GM18502 (cell line): Measurements from ENCODE around the gene CNGB1.
"Not testable (repeated sequence)": the region's sequence is repeated elsewhere in the genome, so short reads cannot be mapped to it uniquely, and the experiment has no call there.

ENCODE experiments used
- ATAC-seq: cut with Tn5 transposase; IDR thresholded peaks from one replicate; pipeline ENCODE4 v1.9.1; 2021; ENCODE audit warnings: mild to moderate bottlenecking; ENCODE audit not compliant: unreplicated experiment, poor library complexity

The CNGB1 gene

DNA sequence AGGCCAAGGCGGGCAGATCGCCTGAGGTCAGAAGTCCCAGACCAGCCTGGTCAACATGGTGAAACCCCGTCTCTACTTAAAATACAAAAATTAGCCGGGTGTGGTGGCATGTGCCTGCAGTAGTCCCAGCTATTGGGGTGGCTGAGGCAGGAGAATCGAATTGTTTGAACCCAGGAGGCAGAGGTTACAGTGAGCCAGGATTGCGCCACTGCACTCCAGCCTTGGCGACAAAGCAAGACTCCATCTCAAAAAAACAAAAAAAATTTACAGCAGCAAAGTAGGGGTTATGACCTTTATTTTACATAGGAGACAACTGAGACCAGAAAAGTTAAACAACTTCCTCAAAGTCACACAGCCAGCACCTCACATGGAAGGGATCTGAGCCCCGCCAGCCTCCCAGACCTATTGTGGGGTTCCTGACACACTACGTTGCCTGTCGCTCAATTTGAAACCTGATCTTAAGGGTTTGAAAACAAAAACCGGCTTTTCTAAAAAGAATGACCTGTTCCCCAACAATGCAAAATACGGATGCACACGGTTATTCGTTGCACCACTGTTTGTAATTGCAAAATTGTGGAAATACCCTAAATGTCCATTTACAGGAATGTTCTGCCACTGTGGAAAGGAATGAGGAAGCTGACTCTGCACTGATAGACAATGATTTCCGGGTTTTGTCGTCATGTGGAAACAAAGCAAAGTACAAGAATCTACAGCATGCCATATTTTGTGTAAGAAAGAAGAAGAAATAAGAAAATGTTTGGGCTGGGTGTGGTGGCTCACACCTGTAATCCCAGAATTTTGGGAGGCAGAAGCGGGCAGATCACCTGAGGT, 77.2 kb downstream of the CNGB1 start:
- ATAC-seq = no peak

DNA sequence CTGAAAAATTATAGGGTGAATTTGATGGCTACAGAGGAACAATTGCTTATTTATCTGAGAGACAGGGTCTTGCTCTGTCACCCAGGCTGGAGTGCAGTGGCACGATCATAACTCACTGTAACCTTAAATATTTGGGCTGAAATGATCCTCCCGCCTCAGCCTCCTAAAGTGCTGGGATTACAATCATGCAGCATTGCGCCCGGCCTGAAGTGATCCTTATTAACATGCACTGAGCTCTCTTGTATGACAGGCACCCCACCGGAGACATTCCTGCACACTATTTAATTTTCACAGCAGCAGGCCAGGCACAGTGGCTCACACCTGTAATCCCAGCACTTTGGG, 77.7 kb downstream of the CNGB1 start:
- no peak for ATAC-seq

DNA sequence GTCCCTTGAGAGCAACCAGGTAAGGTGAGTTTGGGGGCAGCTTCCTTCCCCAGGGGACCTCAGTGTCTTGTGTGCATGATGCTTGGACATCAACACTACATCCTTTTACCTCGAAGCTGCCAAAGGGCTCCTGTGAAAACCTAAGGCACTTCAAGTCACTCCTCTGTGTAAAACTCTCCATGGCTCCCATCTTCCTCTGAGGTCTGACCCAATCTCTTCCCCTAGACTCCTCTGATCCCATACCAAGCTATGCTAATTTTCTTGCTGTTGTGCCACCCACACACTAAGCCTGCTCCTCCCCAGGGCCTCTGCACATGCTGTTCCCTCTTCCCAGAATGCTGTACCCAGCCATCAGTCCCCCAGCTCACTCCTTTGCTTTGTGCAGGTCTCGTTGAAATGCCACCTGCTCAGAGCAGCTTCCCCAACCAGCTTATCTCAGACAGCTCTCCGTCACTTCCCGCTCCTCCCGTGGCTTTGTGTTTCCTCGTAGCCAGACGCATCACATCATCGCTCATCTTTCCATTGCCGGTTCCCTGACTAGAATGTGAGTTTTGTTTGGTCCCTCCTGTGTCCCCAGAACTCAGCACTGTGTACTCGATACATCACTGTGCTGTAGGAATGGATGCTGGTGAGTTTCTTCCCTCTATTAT, 78.4 kb downstream of the CNGB1 start:
- ATAC-seq = no peak

DNA sequence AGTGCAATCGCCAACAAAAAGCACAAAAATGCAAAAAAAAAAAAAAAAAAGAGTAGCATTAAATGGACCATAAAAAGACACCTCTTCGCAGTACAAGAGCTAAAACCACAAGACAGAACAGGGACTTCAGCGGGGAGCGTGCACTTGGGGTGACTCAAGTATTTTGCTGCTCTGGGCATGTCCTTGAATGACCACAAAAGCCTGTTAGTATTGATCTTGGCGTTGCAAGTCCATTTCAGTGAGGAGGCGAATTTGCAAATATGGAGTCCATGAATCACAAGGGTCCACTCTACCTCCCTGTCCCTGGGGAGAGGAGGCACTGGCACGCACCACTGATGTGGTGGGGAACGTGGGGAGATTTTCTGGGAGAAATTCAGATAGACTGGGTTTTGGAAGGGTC, 78.9 kb downstream of the CNGB1 start:
- ATAC-seq = no peak

DNA sequence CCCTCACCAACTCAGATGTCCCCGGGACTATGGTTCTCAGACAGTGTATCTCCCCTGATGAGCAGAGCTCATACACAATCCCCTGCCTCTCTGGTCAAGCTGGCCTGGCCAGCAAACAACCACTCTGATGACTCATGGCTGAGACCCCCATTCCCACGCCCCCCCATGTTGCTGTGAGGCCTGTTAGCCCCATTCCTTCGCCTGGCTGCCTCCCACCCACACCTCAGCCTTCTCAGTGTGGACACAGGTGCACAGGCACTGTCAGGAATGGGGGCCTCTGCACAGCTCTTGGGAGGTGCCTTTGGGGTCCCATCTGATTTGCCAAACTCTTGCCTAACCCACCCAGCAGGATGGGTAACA, 80.2 kb downstream of the CNGB1 start:
- ATAC-seq = no peak

DNA sequence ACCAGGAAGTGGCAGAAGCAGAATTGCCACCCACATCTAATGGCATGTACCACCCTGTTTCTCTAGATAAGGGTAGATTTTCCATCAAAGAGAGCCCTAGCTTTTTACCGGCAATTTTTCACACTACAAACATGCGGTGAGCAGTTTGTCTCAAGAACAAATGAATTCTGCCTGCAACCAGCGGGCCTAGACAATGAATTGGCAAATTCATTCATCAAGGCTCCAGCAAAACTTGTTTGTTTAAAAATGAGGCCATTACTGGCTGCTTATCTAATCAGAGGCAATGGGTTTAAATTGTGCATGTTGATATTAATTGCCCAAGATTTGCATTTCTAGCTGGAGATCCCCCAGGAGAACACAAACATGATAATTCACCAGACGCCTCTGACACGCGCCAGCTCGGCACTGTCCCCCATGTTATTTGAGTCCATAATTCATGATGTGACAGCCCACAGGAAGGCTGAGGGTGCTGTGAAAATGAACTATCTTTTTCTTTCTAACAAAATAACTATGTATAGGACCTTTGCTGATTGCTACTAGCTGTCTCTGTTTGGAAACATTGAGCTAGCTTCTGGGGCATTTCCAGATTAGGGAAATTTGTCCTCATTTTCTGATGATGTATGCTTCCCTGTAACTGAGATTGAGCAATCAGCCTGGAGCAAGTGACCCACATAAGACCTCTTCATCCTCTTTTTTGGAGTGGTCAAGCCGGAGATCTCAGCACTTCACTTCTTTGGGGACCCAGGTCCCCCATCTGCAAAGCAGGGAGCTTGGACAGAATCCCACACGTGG, 80.8 kb downstream of the CNGB1 start:
- no peak for ATAC-seq

DNA sequence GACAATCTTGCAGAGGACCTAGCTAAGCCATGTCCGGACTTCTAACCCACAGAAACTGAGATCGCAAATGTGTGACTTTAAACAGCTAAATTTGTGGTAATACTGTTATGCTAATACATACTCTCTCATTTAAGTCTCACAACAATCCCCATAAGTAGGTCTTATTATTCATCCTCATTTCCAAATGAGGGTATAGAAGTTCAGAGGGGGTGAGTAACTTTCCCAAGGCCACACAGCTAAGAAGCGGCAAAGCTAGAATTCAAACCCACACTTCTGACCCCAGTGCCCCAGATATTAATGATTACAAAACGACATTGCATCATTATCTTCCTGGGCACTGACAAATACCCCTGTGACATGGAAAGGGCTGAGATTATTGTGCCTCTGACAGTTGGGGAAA, 81.4 kb downstream of the CNGB1 start:
- ATAC-seq = no peak

DNA sequence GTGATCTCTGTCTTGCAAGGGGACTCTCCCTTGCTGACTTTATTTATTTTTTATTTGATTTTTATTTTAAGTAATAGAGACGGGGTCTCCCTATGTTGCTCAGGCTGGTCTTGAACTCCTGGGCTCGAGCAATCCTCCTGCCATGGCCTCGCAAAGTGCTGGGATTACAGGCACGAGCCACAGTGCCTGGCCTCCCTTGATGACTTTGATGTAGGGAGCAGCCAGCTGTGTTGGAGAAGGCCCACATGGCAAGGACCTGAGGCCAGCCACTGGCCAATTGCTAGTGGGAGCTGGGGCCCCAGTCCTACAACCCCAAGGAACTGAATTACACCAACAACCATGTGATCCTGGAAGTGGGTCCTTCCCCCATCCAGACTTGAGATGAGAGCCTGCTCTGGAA, 81.8 kb downstream of the CNGB1 start:
- ATAC-seq = no peak

DNA sequence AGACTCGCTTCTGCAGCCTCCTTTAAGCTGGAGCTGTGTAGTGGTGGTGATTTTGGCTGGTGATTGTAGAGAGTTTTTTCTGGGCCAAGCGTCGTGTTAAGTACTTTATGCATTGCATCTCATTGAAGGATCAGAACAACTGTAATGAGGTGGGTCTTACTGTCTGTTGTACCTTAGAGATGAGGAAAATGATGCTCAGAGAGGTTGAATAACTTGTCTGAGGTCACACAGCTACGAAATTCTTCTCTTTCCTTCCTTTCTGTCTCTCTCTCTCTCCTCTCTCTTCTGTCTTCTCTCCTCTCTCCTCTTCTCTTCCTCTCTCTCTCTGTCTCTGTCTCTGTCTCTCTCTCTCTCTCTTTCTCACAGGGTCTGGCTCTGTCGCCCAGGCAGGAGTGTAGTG, 82.8 kb downstream of the CNGB1 start:
- ATAC-seq = no peak

DNA sequence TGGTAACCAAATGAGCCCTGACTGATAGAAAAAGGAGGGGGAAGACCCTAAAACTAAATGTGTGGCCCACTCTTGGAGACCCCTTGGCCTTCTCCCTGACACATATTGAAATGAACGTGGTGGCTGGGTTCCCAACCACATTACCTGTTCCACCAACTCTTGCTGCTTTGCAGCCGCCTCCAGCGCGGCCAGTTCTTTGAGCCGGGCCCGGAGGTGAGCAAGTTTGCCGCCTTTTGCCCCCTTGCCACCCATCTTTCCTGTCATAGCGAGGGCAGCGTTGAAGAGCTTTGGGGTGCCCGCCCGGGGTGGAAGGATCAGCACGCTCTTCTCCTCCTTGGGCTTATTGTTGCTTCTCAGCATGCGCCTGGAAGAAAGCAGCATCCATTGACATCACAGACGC, 83.2 kb downstream of the CNGB1 start:
- no peak for ATAC-seq

DNA sequence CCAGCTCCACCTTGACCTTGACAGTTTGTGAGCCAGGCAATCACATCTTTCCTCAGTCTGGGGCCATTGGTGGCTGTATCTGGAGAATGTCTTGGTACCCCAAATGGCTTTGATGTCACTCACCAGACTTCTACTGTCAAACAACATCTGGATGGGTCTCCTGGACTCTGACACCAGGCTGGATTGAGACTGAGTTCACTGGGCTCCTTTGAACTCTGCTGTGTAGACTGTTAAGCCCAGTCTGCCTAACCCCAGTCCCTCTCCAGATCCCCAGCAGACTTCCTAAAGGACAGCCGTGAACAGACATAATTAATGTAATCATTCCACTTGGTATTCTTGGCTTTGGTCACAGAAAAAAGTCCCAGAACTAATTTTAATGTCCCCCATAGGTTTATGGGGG, 84.5 kb downstream of the CNGB1 start:
- no peak for ATAC-seq

DNA sequence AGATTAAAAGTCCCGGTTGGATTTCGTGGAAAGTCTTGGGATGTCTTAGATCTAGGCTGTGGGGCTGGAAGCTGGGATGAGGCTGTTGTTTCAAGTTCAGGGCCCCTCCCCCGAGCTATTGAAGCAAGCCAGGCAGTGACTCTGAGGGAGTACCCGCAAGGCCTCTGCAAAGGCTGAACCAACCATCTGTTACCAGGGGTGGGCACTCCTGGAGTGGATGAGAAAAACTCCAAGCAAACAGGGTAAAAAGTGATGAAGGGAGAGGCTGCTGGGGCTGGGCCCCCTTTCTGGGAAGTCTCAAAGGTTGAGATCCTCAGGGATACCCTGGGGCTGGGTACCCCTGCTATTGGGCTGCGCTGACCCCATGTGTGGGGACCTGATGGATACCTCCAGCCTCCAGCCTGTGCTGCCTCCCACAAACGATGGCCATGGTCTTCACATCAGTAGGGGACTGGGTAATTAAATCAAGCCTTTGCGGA, 86.2 kb downstream of the CNGB1 start:
- no peak for ATAC-seq

DNA sequence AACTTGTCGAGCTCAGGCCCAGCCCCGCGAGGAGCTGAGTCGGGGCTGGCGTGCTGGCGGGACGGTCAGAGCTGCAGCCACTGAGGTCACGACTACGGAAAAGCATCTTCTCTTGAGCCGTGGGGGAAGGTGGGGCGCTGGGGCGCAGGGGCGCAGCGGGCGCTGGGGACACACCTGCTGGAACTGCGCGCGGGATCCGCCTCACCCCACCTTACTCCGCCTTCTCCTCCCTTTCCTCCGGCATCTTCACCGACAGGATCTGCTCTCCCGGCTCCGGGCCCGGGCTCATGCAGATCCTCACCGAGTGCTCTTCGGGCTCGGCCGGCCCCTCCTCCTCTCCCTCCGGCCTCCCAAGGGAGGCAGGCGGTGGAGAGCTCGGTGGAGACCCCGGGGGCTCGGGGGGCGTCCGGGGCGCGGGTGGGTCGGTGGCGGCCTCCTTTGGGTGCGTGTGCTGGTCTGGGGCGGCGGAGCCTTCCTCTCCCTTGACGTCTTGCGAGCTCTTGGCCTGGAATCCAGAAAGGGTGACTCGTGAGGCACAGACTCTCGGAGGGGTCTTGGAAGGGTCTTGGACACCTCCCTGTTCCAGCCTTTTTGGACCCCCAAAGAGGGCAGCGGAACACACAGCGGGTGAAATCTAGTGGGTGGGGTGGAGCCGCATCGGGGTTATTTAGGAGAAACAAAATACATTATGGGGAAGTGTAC, 86.8 kb downstream of the CNGB1 start:
- ATAC-seq = no peak

DNA sequence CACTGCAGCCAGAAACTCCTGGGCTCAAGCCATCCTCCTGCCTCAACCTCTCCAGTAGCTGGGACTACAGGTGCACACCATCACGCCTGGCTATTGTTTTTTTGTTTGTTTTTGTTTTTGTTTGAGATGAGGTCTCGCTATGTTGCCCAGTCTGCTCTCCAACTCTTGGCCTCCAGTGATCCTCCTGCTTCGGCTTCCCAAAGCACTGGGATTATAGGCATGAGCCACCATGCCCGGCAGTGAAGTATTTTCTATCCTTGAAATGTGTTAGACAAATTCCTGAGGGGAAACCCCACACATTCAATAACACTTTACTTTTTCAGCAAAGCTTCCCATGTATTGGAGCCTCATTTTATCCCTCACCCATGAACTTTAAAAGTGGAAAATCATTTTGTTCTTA, 87.4 kb downstream of the CNGB1 start:
- ATAC-seq = no peak

DNA sequence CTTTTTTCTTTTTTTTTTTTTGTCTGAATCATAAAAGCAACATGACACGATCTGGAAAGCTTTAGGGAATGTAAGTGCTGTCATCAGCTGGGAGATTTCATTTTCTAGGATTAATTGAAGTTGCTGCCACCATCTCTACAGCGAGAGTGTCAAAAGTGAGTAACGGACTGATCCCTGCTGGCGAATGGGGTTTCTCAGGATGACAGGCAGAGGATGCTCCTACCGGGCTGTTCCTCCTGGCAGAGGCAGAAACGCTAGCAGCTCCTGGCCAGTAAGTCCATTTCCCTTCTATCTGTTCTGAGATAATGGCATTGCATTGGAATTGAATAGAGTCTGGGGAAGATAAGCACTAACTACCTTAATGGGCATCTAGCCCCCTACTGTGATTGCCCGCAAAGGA, 88.1 kb downstream of the CNGB1 start:
- no peak for ATAC-seq

DNA sequence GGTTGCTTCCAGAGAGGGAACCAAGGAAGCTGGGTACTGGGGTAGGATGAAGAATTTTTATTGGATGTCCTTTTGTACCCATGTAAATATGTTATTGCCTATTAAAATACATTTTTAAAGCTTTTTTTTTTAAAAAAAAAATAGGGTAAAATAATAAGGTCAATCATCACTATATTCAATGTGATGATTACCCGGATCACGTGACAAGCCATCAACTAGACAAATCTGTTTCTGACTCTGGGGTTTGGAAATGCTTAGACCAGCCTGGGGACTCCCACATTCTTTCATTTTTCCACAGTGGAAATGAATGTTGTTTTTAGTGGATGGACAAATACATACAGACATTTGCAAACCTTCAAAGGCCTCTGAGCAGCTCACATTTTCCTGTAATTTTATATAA, 88.7 kb downstream of the CNGB1 start:
- ATAC-seq = no peak

DNA sequence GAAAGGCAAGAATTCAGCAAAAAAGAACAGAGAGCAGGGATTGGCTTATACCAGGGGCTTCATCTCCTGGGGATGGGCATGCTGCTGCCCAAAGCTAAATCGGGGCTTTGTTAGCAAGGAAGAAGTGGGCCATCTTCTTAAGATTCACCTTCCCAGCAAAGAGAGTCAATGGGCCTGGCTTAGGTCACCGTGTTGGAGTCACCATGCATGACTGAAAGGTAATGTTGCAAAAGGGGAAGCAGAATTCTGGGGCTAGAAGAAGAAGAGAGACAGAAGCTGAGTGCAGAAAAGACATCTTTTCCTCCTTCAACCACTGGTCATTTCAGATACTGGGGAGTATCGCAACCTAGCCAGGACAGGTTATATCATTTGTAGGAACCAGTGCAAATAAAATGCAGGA, 92.3 kb downstream of the CNGB1 start:
- ATAC-seq = no peak

DNA sequence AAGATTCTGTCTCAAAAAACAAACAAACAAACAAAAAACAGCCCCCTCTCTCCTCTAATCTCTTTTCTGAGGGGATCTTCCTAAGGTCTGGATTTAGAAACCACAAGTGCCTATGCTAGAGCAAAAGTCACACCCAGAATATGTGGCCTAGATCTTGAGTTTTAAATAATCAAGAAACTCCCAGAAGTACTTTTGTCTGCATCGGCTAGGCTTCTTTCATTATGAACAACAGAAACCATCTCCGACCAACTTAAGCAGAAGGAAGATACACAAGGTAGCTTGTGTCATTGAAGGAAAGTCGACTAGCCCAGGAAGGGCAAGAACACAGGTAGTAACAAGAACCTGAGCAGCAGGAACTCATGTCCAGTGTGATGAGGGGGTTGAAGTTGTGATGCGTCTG, 94.7 kb downstream of the CNGB1 start:
- peak; percentile 60 for ATAC-seq

DNA sequence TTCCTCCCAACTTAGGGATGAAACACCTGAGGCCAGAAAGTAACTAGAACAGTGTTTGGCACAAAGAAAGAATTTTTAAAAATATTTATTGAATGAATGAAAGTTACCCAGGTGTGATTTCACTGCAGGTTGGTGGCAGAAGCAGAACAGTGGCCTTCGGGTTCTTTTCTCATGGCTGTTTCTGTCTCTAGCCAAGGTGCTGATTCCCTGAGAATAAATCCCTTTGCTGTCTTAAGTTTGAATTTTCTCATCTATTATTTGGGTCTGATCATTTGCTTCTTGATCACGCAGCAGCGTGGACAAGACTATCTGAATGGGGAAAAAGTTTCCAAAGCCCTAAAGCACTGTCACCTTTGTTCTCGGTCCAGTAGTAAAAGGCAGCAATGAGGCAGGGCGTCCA, 95.6 kb downstream of the CNGB1 start:
- ATAC-seq = no peak

DNA sequence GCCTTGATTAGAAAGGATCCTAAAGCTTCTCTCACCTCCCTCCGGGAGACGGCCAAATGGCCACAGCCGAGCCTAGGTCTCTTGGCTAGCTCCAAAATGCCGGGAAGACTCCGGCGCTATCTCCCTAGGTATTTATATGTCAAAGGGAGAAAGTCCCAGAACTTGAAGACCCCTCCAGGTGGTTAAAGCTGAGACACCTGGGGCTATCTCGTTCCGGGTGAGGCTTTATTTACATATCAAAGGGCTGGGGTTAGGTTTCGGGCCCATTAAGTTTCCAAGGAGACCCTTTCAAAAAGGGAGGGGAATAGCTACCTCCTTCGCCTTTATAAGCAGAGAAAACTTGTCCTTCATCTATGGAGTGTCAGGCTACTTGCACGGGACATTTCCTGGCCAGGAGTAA, 97.7 kb downstream of the CNGB1 start:
- no peak for ATAC-seq

DNA sequence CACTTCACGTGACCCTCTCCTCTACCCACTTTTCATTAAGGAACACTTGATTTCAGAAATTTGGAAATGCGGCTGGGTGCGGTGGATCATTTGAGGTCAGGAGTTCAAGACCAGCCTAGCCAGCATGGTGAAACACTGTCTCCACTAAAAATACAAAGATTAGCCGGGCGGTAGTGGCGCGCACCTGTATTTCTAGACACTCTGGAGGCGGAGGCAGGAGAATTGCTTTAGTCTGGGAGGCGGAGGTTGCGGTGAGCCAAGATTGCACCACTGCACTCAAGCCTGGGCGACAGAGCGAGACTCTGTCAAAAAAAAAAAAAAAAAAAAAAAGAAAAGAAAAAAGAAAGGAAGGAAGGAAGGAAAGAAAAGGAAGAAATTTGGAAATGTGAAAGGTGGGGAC, 98.2 kb downstream of the CNGB1 start:
- ATAC-seq = not testable (repeated sequence)
